Calu3 (cell line): ENCODE results near the gene MPZL1. TPM values are rescaled to one million over a fixed set of nuclear protein-coding genes. Genes with fewer than 3 reads are reported as not detected.

ENCODE experiments used
- BruUV-seq: library from RNA; stranded (reverse); fragments of 400-500 nt; replicated peaks from 2 replicates; lab custom pipeline; 2021; lab: Mats Ljungman, UMichigan
- CTCF ChIA-PET: fragments of 300-600 bp; sonication (Branson Sonifier 250); formaldehyde crosslinking; loops from one replicate; lab custom pipeline; 2022; ENCODE audit warnings: antibody characterized with exemption; lab: Charles Lee
- DNase-seq: peaks from one replicate; pipeline ENCODE4 v3.0.0; 2022
- H3K27ac Mint-ChIP-seq: one replicate; pipeline ENCODE4 v1.8.0; 2022; ENCODE audit warnings: mixed read lengths; ENCODE audit not compliant: unreplicated experiment
- H3K27me3 Mint-ChIP-seq: one replicate; pipeline ENCODE4 v1.8.0; 2022; ENCODE audit warnings: mixed read lengths; ENCODE audit not compliant: unreplicated experiment
- H3K36me3 Mint-ChIP-seq: one replicate; pipeline ENCODE4 v1.8.0; 2022; ENCODE audit warnings: mild to moderate bottlenecking, moderate library complexity, mixed read lengths; ENCODE audit not compliant: insufficient read depth, unreplicated experiment
- H3K4me1 Mint-ChIP-seq: one replicate; pipeline ENCODE4 v1.8.0; 2022; ENCODE audit warnings: mild to moderate bottlenecking, low read depth, mixed read lengths; ENCODE audit not compliant: unreplicated experiment
- H3K4me3 Mint-ChIP-seq: one replicate; pipeline ENCODE4 v1.8.0; 2022; ENCODE audit warnings: mild to moderate bottlenecking, low read depth, moderate library complexity, mixed read lengths; ENCODE audit not compliant: unreplicated experiment
- H3K9me3 Mint-ChIP-seq: one replicate; pipeline ENCODE4 v1.8.0; 2022; ENCODE audit warnings: low read depth, mixed read lengths; ENCODE audit not compliant: unreplicated experiment
- intact Hi-C: fragments of 100-400 bp; cut with micrococcal nuclease; formaldehyde crosslinking; loops from one replicate; pipeline ENCODE4 v1.10.0; 2022; ENCODE audit not compliant: unreplicated experiment
- total RNA-seq: library from RNA; stranded (reverse); gene quantifications from 2 replicates; pipeline ENCODE4 v1.2.3, GENCODE V29; 2022
- TF ChIP-seq, protein P1 (sequence below): fragments of 200-600 bp; IDR thresholded peaks from one replicate; pipeline ENCODE4 v1.8.0; 2022; ENCODE audit warnings: antibody characterized with exemption; ENCODE audit not compliant: unreplicated experiment

Gene MPZL1
- total RNA-seq, 1 experiment from 2014 or later = 139 TPM

DNA sequence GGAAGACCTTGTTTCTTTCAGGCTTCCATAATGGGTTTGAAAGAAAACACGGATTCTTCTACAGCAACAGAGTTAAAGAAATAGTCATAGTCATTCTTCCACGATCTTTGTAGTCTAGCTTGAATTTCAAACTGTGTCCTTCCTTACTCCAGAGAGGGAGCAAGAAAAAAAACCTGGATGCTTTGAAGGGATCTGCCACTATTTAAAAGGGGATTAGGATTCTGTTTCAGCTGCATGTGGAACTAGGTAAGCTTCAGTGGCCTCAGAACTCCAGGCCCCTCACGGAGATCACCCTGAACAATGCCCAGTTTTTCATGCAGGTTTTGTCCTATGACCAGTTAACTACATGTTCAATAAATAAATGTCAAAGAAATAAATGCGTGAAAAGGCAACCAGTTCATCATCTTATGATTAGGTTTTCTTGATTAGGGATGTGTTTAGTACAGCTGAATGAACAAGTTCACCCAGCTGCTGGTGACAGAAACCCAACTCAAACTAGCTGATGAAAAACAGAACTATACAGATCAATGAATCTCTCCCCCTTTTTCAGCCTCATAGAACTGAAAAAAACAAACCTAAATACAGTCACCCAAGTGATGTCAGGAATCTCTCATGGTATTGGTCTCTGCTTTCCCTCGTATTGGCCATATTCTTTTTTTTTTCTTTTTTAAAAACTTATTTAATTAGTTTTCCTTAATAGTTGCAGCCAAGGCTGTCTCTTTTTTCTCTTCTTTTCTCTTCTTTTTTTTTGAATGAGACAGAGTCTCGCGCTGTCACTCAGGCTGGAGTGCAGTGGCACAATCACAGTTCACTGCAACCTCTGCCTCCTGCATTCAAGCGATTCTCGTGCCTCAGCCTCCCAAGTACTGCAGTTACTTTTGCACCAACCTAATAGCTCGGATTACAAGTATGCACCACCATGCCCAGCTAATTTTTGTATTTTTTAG, 14.6 kb upstream of the MPZL1 start:
- intact Hi-C loops = no loop called here
- Mint-ChIP-seq H3K36me3 (no peaks in the 10 kb centered on the region), H3K4me3 (no peak overlapping the region), H3K4me1 (no peaks in the 10 kb centered on the region), H3K9me3 (no peaks in the 10 kb centered on the region), H3K27ac (no peak overlapping the region), H3K27me3 (peaks cover 74% of the 10 kb centered on the region)
- CTCF ChIA-PET = interaction anchor here (0.7 kb wide), 1 partner anchor 220 kb away, joined by 3 read pairs; no protein-coding TSS in a partner anchor
- no TSS peak for BruUV-seq
- no peak for DNase-seq
- TF ChIP-seq, protein P1, sequence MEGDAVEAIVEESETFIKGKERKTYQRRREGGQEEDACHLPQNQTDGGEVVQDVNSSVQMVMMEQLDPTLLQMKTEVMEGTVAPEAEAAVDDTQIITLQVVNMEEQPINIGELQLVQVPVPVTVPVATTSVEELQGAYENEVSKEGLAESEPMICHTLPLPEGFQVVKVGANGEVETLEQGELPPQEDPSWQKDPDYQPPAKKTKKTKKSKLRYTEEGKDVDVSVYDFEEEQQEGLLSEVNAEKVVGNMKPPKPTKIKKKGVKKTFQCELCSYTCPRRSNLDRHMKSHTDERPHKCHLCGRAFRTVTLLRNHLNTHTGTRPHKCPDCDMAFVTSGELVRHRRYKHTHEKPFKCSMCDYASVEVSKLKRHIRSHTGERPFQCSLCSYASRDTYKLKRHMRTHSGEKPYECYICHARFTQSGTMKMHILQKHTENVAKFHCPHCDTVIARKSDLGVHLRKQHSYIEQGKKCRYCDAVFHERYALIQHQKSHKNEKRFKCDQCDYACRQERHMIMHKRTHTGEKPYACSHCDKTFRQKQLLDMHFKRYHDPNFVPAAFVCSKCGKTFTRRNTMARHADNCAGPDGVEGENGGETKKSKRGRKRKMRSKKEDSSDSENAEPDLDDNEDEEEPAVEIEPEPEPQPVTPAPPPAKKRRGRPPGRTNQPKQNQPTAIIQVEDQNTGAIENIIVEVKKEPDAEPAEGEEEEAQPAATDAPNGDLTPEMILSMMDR = no peak

DNA sequence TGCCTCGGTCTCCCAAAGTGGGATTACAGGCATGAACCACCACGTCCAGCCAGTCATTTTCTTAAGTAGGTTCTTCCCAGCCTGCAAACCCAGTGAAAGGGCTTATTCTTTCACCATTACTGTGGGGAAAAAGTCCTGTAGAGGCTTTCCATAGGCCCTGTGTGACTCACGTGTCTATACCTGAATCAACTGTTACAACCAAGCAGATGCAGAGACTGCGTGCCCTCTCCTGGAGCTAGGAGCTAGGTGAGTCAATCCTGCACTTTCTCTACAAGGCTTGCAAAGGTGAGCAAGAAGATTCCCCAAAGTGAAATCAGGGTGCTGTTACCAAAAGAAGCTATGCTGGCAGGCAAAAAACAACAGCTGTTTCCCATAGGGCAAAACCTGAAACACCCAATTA, 13.8 kb upstream of the MPZL1 start:
- intact Hi-C loops = no loop called here
- peaks cover 66% of the 10 kb centered on the region for H3K27me3 Mint-ChIP-seq
- H3K27ac Mint-ChIP-seq = no peak overlapping the region
- H3K4me1 Mint-ChIP-seq = peaks cover 2% of the 10 kb centered on the region
- no peaks in the 10 kb centered on the region for H3K9me3 Mint-ChIP-seq
- BruUV-seq = no TSS peak
- H3K36me3 Mint-ChIP-seq = no peaks in the 10 kb centered on the region
- CTCF ChIA-PET = interaction anchor here (0.7 kb wide), 1 partner anchor 219 kb away, joined by 3 read pairs; no protein-coding TSS in a partner anchor
- DNase-seq = no peak
- TF ChIP-seq, protein P1 = no peak
- no peak overlapping the region for H3K4me3 Mint-ChIP-seq

DNA sequence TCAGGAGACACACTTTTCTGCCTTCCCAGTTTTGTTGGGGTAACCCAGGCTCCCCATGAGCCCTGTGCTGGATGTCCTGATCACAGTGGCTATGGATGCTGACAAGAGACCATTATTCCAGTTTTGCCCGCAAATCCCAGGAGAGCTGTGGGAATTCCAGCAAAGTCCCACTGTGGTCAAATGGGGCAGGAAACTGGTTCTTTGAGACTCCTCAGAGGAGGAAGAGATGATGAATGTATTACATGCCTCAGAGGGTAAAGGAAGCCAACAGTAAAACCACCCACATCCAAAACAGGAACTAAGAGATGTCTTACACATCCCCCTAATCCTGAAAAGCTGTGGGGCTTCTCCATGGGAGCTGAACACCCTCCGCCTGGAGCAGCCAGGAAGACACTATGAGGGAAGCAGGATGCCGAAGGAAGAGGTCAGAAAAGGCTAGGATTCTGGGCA, 12.8 kb upstream of the MPZL1 start:
- Mint-ChIP-seq H3K9me3 (no peaks in the 10 kb centered on the region), H3K4me1 (peaks cover 11% of the 10 kb centered on the region), H3K4me3 (no peak overlapping the region), H3K36me3 (peaks cover 8% of the 10 kb centered on the region), H3K27me3 (peaks cover 56% of the 10 kb centered on the region), H3K27ac (no peak overlapping the region)
- TF ChIP-seq, protein P1 = no peak
- CTCF ChIA-PET = no interaction called here
- no peak for DNase-seq
- intact Hi-C loops = no loop called here
- no TSS peak for BruUV-seq

DNA sequence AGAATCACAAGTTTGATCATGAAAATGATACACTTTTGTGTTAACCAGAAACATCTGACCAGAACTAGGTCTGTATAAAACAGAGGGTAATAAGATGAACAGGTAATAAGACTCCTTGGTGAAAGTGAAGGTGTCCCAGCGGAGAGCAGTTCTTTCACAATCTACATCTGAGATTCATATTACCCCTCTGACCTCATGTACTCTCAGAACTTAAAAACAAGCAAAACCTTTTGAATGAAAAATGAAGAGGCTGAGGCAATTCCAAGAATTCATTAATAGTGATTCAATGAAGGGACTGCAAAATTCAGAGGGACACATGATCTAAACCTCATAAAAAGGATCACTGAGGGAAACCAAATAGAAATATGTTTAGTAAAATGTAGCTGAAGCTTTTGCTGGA, 10.9 kb upstream of the MPZL1 start:
- TF ChIP-seq, protein P1 = no peak
- no peak for DNase-seq
- CTCF ChIA-PET = no interaction called here
- intact Hi-C loops = no loop called here
- no peaks in the 10 kb centered on the region for H3K9me3 Mint-ChIP-seq
- peaks cover 22% of the 10 kb centered on the region for H3K4me1 Mint-ChIP-seq
- peaks cover 27% of the 10 kb centered on the region for H3K36me3 Mint-ChIP-seq
- peaks cover 37% of the 10 kb centered on the region for H3K27me3 Mint-ChIP-seq
- no TSS peak for BruUV-seq
- H3K27ac Mint-ChIP-seq = no peak overlapping the region
- no peak overlapping the region for H3K4me3 Mint-ChIP-seq
